Ovary (tissue), 3 donors: Measurements from ENCODE around the gene EEF1AKMT4.
"Not testable (repeated sequence)": the region's sequence is repeated elsewhere in the genome, so short reads cannot be mapped to it uniquely, and the experiment has no call there.

Source experiments
- EP300 ChIP-seq: sonication (generic); formaldehyde crosslinking; IDR thresholded peaks from one replicate; pipeline ENCODE4 v1.6.1; 2017; ENCODE audit warnings: antibody characterized with exemption
- TF ChIP-seq, protein P1 (sequence below), 3 donors: fragments of 450-650 bp in 2 of 3; fragments of 200-600 bp in 1 of 3; IDR thresholded peaks; one replicate each; pipeline versions ENCODE4 v1.5.1 to v1.8.0; 2016 to 2022; ENCODE audit warnings: antibody characterized with exemption in 3 of 3, mild to moderate bottlenecking in 1 of 3
- donor health status: DM: no; HTN: no; CAD: no.

DNA sequence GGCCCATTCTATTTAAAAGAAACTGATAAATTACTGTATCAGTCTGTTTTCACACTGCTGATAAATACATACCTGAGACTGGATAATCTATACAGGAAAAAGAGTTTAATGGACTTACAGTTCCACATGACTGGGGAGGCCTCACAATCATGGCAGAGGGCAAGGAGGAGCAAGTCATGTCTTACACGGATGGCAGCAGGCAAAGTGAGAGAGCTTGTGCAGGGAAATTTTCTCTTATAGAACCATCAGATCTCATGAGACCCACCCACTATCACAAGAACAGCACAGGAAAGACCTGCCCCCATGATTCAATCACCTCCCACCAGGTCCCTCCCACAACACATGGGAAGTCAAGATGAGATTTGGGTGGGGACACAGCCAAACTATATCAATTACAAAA is 17.8 kb downstream of the EEF1AKMT4 start:
- TF ChIP-seq EP300: not testable (repeated sequence)
- TF ChIP-seq, protein P1, sequence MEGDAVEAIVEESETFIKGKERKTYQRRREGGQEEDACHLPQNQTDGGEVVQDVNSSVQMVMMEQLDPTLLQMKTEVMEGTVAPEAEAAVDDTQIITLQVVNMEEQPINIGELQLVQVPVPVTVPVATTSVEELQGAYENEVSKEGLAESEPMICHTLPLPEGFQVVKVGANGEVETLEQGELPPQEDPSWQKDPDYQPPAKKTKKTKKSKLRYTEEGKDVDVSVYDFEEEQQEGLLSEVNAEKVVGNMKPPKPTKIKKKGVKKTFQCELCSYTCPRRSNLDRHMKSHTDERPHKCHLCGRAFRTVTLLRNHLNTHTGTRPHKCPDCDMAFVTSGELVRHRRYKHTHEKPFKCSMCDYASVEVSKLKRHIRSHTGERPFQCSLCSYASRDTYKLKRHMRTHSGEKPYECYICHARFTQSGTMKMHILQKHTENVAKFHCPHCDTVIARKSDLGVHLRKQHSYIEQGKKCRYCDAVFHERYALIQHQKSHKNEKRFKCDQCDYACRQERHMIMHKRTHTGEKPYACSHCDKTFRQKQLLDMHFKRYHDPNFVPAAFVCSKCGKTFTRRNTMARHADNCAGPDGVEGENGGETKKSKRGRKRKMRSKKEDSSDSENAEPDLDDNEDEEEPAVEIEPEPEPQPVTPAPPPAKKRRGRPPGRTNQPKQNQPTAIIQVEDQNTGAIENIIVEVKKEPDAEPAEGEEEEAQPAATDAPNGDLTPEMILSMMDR (IDR thresholded peaks at IDR 0.05): not testable (repeated sequence)
